SH-SY5Y (cell line): ENCODE data around the gene OR10J4.

Experiments used
- GATA2 ChIP-seq: IDR thresholded peaks from 2 replicates; pipeline ENCODE4 v1.6.1; 2011; ENCODE audit warnings: mild to moderate bottlenecking, low read depth, low read length
- GATA3 ChIP-seq: IDR thresholded peaks from 2 replicates; pipeline ENCODE4 v1.6.1; 2011; ENCODE audit warnings: low read depth, mild to moderate bottlenecking, low read length, moderate library complexity

Gene OR10J4

DNA sequence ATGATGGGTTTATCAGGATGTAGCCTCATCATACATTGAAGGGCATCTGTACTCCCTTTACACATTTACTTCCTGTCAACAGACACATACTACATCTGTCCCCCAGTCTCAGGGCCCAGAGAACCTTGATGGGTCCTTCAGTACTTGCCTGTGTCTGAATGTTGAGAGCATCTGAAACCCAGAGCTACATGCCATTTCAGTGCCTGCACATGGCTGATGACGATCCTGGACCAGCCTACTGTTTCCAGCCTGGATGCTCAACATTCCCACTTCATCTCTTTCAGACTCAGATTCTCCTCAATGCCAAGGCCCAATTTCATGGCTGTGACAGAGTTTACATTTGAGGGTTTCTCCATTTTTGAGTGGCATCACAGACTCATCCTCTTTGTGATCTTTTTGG lies at the start of gene OR10J4:
Gene OR10J4, plus strand, starts transcription at position 301 of the 400 bp plus-strand sequence.
- TF ChIP-seq GATA3: no peak

DNA sequence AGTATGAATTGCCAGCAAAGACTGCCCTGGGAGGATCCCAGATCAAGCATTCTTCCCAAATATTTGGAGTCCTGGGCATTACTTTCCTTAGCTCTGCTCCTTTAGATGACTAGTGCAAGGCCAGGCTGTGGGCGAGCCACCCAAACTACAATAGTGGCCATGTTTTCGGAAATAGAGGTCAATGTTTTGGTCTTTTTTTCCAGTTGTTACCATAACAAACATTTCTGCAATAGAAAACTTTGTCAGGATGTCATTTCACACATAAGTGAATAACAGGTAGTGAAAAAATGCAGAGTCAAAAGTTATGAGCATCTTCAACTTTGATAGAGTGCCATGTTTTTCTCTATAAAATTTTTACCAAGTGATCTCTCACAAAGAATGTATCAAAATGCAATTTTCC lies 25.2 kb upstream of the OR10J4 start:
- TF ChIP-seq GATA3 (no peak), GATA2 (no peak)

DNA sequence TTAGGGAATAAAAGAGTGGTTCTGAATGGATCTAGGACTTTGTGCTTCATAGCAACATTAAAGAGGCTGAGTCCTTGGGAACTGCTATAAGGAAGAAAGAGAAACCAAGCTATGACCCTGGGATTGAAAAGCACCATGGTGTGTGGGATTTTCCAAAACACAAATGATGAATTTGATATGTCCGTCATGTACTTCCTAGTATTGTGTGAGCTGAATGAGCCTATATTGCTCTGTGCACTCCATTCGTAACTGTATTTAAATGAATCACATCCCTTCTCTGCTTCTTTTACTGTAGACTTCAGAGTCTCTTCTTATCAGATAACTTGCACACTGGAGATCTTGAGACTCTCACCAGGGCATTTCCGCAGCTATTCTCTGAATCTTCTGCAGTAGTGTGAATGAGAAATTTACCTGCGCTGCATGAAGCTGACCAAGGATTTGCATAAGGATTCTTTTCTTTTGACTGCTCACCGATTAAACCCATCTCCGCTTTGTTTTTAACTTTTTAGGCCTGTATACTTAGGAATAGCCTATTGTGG lies 23.1 kb upstream of the OR10J4 start:
- TF ChIP-seq GATA3 (no peak), GATA2 (no peak)

DNA sequence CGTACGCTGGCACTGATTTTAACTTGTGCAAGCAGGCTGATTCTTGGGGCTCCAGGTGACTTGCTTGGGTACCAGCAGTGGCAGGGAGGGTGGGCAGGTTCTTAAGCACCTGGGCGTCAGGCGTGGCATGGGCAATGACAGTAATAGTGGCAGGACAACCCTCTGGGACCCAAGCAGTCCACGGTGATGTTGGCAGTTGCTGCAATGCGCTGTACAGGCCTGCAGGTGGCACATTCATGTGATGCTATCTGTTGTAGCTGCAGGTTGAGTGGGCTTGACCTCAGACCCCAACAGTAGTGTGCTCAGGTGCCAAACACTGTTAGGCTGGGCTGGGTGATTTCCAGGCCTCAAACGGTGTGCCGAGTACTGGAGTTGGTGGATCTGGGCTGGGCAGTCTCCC lies 10.2 kb upstream of the OR10J4 start:
- no peak for TF ChIP-seq GATA2
- no peak for TF ChIP-seq GATA3

DNA sequence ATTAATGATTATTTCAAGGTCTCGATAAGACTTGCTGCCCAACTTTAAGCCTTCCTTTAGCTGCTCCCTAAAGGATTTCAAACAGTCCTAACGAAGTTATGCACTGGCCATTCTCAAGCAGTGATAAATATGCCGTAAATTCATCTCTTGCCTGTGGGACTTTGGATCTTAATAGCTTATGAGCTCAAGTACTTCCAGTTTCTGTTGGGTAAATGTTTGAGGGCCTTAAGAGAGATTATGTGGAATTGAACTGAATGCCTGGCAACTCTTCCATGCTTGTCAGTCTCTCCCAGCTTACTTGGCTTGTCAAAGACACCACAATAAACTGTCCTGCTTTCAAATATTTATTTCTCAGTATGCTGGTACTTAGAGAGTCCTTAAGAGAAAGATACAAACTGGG lies 3.5 kb upstream of the OR10J4 start:
- no peak for TF ChIP-seq GATA3
- no peak for TF ChIP-seq GATA2

DNA sequence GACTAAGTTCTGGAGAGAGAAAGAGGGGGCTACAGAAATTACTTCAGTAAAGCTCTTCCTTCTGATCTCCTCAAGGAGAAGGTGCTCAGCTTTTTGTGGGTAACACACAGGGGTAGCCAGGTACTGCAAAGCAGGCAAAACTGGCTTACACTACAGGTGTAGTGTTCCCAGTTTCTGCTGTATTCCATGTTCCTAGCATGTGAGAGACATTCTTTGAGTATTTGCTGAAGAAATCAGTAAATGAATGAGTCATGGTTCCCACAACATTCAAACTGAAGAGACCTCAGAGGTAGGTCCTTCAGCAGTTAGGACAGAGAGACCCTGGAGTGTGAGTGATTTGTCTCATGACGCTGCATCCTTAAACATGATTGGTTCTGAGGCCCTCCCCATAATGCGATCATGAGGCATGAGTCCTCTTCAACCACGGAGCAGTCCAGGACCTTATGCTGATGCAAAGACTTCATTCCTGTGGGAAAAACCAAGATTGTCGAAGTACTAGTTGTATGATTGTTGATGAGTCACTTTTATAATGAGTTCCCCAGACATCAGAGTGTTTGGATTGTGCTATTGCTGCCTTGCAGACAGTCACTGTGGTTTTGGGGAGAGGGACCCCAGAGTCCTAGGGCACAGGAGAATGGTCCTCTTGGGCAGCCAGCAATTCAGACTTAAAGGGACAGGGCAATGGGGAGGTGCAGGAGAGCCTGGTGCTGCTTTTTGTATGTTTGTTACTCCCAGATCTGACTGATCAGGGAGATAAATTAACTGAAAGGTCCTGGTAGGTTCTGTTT lies 2.7 kb upstream of the OR10J4 start:
- TF ChIP-seq GATA3 (no peak), GATA2 (no peak)

DNA sequence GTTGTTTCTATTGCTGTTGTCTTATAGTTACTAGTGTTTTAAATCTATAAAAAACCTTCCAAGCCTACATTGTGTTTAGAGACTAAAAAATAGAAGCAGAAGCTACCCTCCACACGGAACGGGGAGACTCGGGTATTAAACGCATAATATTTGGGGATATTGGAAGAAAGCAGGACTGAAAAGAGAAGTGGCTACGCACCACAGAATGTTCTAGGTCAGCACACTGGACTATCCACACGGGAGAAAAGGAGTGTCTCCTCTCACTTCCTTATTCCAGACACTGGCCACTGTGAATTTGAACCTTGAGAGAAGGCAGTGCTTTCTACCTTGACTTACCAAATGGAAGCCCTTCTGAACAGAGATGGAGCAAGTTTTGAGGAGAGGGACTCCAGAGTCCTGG lies 1.0 kb upstream of the OR10J4 start:
- TF ChIP-seq GATA3: no peak
- TF ChIP-seq GATA2: no peak

DNA sequence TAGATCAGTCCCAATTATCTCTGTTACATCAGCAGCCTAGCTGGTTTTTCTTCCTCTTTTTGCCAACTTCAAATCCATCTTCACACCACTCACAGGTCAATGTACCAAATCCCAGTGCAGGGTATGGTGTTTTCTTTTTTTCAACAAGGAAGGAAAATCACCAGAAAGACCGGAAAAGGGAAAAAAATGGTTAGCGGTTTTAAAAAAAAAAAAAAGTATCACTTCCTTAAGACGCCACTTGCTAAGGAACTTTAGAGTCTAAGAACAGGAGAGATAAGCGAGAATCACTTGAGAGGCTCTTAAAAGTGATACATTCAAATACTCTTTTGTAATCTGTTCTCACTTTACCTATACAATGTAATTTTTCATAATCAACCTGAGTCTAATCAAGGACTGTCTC lies 4.5 kb downstream of the OR10J4 start:
- TF ChIP-seq GATA2 (no peak), GATA3 (no peak)

DNA sequence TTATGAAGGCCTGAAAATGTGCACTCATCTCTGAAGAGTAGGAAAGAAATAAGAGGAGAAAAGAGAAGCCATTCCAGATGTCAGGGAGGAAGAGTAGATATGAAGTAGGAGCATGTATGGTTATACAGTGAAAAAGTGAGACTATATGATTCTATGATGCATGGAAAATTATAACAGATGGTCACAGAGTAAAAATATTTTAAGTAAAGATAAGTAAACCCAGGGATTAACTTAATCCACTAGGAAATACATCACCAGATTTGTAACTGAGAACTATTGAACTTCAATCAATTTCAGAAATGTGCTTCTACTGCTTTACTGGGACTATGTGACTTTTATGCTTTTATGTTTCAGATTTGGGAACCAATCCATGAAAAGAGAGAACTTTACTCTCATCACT lies 7.4 kb downstream of the OR10J4 start, which contains the start of gene OR10J1:
Gene OR10J1, plus strand, starts transcription at position 301 of the 400 bp plus-strand sequence. Its CDS starts 70 bp downstream, at position 371.
- TF ChIP-seq GATA2: no peak
- no peak for TF ChIP-seq GATA3

DNA sequence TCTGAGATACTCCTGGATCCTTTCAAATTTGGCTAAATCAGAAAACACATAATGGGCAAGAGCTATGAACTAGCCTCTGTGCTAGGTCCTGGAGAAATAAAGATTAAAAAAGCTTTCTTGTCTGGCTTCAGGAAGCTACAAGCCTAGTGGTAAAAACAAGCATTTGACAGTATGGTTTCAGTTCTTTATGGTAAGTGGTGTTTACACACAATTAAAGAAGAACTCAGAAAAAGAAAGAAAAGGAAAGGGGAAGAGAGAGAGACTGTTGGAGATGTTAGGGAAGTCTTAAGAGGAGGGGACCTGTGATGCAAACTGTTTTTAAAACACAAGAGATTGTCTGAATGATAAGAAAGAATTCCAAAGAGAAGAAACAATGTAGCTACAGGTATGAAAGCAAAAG lies 9.4 kb downstream of the OR10J4 start:
- no peak for TF ChIP-seq GATA2
- TF ChIP-seq GATA3: no peak

DNA sequence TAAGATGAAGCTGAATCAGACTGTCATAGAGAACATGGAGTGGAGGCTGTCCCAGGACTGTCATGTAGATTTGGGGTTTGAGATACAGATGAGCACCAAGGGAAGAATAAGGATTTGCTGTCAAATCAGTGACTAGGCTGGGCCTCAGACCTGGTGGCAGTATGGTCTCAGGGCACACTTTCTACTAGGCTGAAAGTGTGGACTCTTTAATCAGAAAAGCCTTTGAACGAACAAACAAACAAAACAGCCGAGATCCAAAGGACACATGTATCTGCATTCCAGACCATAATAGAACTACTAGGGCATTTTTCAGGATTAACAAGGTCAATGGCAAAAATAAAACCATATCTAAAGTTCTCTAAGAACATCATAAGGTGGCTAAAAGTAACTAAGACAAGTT lies 10.4 kb downstream of the OR10J4 start:
- no peak for TF ChIP-seq GATA3
- TF ChIP-seq GATA2: no peak

DNA sequence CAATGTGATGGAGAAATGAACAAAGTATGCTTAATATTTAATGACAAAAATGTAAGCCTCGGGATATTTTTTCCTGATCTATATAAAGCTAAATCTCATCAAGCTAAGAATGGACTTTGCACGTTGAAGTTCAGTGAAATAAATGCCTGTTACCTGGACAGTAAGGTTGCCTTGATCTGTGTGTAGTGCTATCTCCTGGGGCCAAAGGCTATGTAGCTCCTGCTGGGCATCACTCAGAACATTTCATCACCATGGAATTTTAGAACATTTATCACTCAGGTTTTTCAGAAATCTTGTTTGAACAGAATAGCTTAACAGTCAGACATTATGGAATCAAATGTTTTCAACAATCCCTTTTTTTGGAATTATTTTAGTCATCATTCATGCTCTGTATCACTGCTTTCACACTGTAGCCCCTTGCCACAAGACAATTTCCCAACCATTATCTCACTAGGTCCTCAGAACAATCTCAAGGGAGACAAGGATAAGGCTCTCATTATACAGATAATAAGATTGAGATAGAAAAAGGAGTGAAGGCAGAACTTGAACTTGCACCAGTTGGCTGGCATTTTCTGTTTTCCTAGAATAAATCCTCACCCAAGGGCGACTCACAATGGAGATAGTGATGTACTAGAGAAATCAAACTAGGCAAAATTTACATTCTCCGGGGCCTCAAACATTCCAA lies 11.2 kb downstream of the OR10J4 start:
- no peak for TF ChIP-seq GATA2
- TF ChIP-seq GATA3: no peak

DNA sequence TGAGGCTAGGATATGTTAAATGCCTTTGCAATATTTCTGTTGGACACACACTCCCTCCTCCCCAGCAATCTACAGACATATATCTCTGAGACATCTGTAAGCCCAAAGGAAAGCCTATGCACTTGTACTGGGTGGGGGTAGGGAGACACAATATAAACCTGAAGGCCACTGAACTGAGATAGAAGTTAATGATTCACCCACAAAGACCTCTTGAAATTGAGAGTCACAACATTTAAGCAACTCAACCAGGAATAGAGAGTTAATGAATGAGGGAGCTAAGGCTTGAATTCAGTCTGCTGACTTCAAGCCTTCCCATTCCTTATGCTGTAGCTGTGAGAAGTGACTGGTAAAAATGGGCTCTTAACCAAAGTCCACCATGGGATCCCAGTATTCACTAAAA lies 12.5 kb downstream of the OR10J4 start:
- TF ChIP-seq GATA2 (no peak), GATA3 (no peak)

DNA sequence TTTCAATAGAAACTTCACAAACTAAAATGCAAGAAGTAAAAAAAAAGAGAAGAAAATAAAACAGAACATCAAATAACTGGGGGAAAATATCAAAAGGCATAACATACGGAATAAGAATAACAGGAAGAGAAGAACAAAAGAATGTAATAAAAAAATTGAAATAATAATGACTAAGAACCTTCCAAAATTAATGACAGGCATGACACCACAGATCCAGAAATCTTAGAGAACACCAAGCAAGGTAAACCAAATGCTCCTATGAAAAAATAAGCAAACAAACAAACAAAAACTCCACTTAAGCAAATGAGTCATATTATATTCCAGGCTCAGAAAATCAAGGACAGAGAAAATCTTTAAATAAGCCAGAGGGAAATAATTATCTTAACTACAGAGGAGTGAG lies 16.2 kb downstream of the OR10J4 start:
- TF ChIP-seq GATA2 (no peak), GATA3 (no peak)

DNA sequence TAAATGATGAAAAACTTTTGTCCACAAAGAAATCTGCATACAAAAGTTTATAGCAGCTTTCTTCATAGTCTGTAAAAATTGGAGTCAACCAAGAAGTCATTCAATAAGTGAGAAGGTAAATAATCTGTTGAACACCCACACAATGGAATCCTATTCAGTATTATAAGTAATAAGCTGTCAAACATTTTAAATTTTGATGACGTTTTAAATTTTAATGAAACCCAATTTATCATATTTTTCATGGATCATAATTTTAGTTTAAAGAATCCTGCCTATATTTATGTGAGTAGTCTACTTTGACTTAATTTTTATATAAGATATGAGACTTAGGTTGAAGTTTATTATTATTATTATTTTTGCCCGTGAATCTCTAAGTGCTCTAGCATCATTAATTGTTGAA lies 27.5 kb downstream of the OR10J4 start:
- no peak for TF ChIP-seq GATA3
- no peak for TF ChIP-seq GATA2

DNA sequence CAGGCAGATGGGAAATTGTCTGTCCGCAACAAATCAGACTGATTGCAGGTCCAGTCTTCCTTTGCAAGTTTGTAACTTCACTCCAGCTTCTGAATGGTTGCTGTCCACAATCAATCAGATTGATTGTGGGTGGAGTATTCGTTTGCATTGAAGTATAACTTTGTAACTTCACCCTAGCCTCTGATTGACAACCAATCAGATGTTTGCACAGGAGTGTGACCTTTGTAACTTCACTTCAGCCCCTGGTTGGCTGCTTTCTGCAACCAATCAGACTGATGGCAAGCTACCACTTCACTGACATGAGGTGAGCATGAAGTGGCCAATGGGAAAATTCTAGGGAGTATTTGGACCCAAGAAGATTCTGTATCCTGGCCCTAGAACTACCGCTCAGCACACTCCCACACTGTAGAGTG lies 33.2 kb downstream of the OR10J4 start:
- TF ChIP-seq GATA3 (no peak), GATA2 (no peak)
